Stomach (tissue), 4 donors: ENCODE results near the gene RPS6KA1.

Source experiments
- EP300 ChIP-seq: sonication (generic); formaldehyde crosslinking; IDR thresholded peaks from one replicate; pipeline ENCODE4 v1.6.1; 2017; ENCODE audit warnings: antibody characterized with exemption
- POLR2A ChIP-seq, 4 donors: fragments of 450-650 bp; IDR thresholded peaks; one replicate each; pipeline ENCODE4 v1.6.1; 2016; ENCODE audit warnings: antibody characterized with exemption in 4 of 4, control low read depth in 2 of 4, mild to moderate bottlenecking in 1 of 4, moderate library complexity in 1 of 4
- POLR2AphosphoS5 ChIP-seq, 3 donors: sonication (generic); formaldehyde crosslinking; IDR thresholded peaks; one replicate each; pipeline ENCODE4 v1.6.1; 2016; ENCODE audit warnings: antibody characterized with exemption in 3 of 3
- TF ChIP-seq, protein P1 (sequence below), 7 experiments: fragments of 450-650 bp in 4 of 7; fragments of 200-600 bp in 3 of 7; sonication (generic) in 3 of 7; IDR thresholded peaks; one replicate each; pipeline ENCODE4 v1.5.1; 2016 to 2019; ENCODE audit warnings: antibody characterized with exemption in 7 of 7, control low read depth in 2 of 7, mild to moderate bottlenecking in 1 of 7

GRCh38 chr1:26575348-26575747 is 45.8 kb downstream of the RPS6KA1 start:
- TF ChIP-seq POLR2A (IDR thresholded peaks at IDR 0.05) (no peak), EP300 (no peak), POLR2AphosphoS5 (IDR thresholded peaks at IDR 0.05) (no peak)
- TF ChIP-seq, protein P1, sequence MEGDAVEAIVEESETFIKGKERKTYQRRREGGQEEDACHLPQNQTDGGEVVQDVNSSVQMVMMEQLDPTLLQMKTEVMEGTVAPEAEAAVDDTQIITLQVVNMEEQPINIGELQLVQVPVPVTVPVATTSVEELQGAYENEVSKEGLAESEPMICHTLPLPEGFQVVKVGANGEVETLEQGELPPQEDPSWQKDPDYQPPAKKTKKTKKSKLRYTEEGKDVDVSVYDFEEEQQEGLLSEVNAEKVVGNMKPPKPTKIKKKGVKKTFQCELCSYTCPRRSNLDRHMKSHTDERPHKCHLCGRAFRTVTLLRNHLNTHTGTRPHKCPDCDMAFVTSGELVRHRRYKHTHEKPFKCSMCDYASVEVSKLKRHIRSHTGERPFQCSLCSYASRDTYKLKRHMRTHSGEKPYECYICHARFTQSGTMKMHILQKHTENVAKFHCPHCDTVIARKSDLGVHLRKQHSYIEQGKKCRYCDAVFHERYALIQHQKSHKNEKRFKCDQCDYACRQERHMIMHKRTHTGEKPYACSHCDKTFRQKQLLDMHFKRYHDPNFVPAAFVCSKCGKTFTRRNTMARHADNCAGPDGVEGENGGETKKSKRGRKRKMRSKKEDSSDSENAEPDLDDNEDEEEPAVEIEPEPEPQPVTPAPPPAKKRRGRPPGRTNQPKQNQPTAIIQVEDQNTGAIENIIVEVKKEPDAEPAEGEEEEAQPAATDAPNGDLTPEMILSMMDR (IDR thresholded peaks at IDR 0.05), result no peak
